NOMO-1 treated with dmso at 0.1 percent for 144 hours (cell line): ENCODE data around the gene EEA1.

Experiments used
- DNase-seq: peaks from one replicate; lab custom pipeline; 2025; ENCODE audit not compliant: unreplicated experiment; lab: John Stamatoyannopoulos, UW

Gene EEA1

GRCh38 chr12:92938638-92939037, 9.5 kb upstream of the EEA1 start:
- DNase-seq = no peak

GRCh38 chr12:92938018-92938417, 8.9 kb upstream of the EEA1 start:
- DNase-seq = no peak

- no peak for DNase-seq
These were observed 4.5 kb upstream of the EEA1 start for GRCh38 chr12:92933606-92934005.

- DNase-seq = no peak
These were observed 1.3 kb upstream of the EEA1 start for GRCh38 chr12:92930421-92930820.

GRCh38 chr12:92929983-92930382, 888 bp upstream of the EEA1 start:
- DNase-seq = no peak

GRCh38 chr12:92928421-92928961, 604 bp downstream of the EEA1 start:
- no peak for DNase-seq

- no peak for DNase-seq
These were observed 1.4 kb downstream of the EEA1 start for GRCh38 chr12:92927436-92928281.

- no peak for DNase-seq
These were observed 2.0 kb downstream of the EEA1 start for GRCh38 chr12:92927055-92927435.

GRCh38 chr12:92926549-92926948, 2.5 kb downstream of the EEA1 start:
- DNase-seq = no peak

GRCh38 chr12:92921877-92922276, 7.2 kb downstream of the EEA1 start:
- DNase-seq = no peak

- DNase-seq = no peak
These were observed 13.7 kb downstream of the EEA1 start for GRCh38 chr12:92915365-92915764.

GRCh38 chr12:92914170-92914569, 14.9 kb downstream of the EEA1 start:
- DNase-seq = no peak

- no peak for DNase-seq
These were observed 16.4 kb downstream of the EEA1 start for GRCh38 chr12:92912672-92913071.

- DNase-seq = peak; percentile 74
These were observed 17.0 kb downstream of the EEA1 start for GRCh38 chr12:92912052-92912451.

- DNase-seq = no peak
These were observed 17.8 kb downstream of the EEA1 start for GRCh38 chr12:92911339-92911738.

- no peak for DNase-seq
These were observed 21.0 kb downstream of the EEA1 start for GRCh38 chr12:92908108-92908507.

GRCh38 chr12:92905811-92906554, 23.1 kb downstream of the EEA1 start:
- no peak for DNase-seq

- no peak for DNase-seq
These were observed 23.8 kb downstream of the EEA1 start for GRCh38 chr12:92905258-92905810.

- no peak for DNase-seq
These were observed 28.2 kb downstream of the EEA1 start for GRCh38 chr12:92900941-92901340.

GRCh38 chr12:92899386-92900001, 29.6 kb downstream of the EEA1 start:
- DNase-seq = no peak

- no peak for DNase-seq
These were observed 30.3 kb downstream of the EEA1 start for GRCh38 chr12:92898755-92899154.
